GM18907 (cell line): Measurements from ENCODE around the gene CNBD2.
"Not testable (repeated sequence)": the region's sequence is repeated elsewhere in the genome, so short reads cannot be mapped to it uniquely, and the experiment has no call there.

Experiments
- ATAC-seq: cut with Tn5 transposase; IDR thresholded peaks from one replicate; pipeline ENCODE4 v1.9.1; 2021; ENCODE audit warnings: mild to moderate bottlenecking, moderate library complexity; ENCODE audit not compliant: unreplicated experiment

Gene CNBD2

DNA sequence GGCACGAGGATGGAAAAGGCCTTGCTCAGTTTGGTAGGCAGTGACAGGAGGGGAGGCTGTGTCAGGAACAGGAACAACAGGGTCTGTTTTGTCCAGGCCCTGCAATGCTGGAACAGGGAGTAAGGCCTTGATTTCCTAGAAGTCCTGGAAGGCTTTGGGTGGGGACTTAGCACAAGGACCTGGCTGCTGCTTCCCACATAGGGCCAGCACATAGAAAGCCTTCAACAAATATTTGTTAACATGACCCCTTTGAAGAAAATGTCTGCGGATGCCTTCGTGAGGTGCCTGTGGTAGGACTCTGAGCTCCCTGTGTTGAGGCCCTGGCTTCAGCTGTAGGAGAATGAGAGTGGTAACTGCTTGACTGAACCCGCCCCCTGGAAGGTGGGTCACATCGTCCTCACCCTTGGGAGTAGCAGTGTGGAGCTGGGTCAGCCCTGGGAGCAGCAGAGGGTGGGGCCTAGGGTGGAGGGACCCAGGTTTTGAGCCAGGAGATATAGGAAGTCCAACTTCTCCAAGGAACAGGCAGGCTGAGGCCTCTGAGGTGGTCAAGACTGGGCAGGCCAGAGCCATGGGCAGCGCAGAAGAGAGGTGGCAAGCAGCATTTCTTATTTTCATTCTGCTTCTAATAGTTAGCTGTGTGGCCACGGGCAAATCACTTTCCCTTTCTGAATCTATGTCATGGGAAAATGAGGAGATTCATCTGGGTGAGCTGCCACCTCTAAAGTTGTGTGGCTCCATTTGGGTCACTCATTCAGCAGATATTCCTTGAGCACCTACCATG is 50.0 kb downstream of the CNBD2 start:
- no peak for ATAC-seq

DNA sequence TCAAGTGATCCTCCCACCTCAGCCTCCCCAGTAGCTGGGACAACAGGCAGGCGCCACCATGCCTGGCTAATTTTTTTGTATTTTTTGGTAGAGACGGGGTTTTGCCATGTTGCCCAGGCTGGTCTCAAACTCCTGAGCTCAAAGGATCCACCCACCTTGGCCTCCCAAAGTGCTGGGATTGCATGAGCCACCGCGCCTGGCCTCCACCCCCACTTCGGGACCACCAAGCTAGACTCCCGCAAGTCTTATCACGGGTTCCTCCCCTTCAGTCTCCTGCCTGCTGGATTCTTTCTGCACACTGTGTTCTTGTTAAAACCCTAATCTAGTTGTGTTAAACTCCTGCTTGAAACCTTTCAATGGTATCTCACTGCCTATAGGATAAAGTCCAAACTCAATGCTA is 57.7 kb downstream of the CNBD2 start:
- ATAC-seq: not testable (repeated sequence)

DNA sequence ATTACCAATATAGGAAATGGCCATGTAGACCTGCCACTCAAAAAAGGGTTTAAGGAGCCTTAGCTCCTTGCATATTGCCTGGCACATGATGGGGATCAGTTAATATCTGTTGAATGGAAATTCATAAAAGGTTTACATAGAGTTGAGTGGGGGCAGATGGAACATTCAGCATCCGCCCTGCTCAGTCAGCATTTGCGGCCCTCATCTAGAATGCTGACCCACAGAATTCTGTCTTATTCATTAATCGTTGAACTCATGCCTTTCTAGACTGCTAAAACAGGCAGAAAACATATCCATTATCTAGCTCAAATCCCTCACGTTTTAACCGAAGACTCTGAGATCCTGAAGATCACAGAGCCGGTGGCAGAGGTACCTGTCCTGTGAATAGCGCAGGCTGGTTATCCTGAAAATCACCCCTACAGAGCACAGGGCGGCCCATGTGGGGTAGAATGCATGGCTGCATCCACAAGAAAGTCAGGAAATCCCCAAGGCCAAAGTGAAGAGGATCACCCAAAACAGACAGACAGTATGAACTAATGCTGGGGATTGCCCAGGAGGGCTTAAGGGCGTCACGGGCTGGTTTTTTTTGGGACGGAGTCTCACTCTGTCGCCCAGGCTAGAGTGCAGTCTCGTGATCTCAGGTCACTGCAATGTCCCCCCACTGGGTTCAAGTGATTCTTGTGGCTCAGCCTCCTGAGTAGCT is 59.9 kb downstream of the CNBD2 start:
- ATAC-seq: no peak

DNA sequence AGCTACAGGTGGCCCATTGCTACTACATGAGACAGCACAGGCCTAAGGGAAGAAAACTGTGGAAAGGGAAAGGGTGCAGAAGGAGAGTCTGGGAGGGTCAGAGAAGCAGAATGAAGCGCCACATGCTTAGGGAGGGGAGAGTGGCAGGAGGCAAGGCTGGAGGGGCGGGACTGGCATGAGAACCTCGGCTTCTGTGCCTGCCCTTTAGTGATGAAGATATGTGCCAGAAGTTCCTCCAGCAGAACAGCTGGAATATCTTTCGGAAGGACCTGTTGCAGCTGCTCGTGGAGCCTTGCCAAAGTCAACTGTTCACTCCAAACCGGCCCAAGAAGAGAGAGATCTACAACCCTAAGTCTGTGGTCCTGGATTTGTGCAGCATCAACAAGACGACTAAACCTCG is 61.8 kb downstream of the CNBD2 start:
- no peak for ATAC-seq

DNA sequence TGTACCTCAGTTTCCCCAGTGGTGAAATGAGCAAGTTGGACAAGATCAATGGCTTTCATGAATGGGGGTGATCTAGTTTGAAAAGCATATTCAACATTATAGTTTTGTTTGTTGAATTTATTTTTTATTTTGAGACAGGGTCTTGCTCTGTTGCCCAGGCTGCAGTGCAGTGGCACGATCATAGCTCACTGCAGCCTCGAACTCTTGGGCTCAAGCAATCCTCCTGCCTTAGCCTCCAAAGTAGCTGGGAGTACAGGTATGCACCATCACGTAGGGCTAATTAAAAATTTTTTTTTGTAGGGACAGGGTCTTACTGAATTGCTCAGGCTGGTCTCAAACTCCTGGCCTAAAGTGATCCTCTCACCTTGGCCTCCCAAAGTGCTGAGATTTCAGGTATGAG is 63.4 kb downstream of the CNBD2 start:
- ATAC-seq: no peak

DNA sequence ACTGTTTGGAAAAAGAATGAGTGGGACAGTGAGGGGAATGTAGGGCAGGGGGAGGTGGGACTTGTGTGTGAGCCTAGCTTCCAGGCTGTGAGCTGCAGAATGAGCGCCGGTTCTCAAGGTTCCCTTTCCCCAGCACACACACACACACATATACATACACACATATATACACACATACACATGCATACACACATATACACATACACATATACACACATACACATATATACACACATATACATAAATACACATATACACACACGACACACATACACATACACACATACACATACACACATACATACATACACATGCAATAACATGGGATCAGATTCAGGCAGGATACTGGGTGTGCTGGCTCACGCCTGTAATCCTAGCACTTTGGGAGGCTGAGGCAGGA is 66.5 kb downstream of the CNBD2 start:
- no peak for ATAC-seq

DNA sequence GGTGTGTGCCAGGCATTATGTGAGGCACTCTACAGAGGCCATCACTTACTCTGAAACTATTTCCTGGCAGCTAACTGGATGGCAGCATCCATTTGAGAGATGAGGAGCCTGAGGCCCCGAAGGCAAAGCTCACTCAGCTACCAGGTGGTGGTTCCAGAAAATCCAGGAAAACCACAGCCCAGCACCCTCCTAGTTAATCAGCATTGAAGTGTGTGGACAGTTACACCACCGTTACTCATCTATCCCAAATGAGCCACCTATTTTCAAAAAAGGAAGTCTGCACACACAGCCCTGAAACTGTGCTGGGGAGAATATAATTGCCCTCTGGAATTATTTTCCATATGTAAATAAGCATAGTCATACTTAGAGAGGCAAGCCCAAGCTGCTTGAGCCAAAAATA is 67.4 kb downstream of the CNBD2 start:
- ATAC-seq: no peak

DNA sequence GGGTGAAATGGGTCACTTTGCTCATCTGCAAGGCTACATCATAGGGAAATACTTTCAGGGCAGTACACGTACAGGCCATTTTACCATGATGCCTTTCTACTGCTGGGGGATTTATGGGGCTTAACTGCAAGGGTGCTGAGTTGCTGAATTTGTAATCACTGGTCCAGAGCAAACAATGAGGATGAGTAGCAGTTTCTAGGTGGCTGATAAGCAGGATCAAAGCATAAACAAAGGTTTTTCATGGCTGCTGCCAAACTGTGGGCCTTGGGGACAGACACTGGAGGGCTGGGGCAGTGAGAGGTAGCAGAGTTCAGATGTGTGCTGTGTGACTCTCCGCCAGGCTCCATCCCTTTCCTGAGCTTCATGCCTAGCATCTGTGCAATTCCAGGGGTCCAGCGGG is 68.3 kb downstream of the CNBD2 start:
- no peak for ATAC-seq

DNA sequence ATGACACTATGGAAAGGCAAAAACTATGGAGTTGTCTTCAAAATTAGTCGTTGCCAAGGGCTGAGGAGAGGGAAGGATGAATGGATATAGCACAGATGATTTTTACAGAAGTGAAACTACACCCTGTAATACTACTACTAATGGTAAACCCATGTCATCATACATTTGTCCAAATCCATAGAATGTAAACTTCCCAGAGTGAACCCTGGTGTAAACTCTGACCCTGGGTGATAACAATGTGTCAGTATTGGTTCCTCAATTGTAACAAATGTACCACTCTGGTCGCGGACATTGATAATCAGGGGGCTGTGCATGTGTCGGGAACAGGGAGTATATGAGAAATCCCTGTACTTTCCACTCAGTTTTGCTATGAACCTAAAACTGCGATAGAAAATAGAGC is 72.2 kb downstream of the CNBD2 start:
- no peak for ATAC-seq

DNA sequence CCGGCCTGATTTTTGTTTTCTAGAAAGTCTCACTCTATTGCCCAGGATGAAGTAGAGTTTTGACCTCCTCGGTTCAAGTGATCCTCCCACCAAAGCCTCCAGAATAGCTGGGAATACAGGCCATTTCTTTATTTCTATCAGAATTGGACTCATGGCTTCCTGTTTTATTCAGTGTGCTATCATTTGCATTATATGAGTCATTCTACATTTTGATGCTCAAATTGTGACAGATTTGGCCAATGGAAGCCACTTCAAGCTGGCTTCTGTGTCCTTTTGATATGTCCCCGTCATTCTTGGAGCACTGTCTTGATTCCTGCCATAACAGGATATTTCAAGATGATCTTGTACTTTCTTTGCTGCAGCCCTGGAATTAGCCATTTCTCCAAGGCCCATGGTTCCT is 75.1 kb downstream of the CNBD2 start:
- ATAC-seq: no peak

DNA sequence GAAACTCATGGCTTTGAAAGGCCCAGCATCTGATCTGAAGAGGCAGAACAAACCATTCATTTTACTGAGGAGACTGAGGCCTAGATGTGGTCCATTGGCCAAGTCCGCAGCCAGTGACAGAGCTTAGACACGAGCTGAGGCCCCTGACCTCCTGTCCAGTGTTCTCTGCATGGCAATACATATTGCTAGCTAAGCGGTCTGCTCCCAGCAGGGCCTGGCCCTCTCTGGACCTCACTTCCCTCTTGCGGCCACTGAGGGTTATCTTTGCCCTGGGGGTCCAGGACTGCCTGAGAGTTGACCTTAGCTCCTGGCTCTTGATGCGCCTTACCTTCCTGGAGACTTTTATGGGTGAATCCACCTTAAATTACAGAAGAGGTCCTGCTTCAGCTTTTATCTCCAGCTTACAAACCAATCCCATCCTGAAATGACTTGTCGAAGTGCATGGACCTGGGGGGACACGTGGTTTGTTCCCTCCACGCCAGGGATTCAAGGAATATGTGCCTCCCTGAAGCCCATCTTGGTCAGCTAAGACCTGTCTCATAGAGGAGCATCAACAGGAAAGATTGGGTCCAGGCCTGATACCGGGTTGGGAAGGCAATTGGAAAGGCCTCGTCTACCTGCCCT is 75.6 kb downstream of the CNBD2 start:
- no peak for ATAC-seq

DNA sequence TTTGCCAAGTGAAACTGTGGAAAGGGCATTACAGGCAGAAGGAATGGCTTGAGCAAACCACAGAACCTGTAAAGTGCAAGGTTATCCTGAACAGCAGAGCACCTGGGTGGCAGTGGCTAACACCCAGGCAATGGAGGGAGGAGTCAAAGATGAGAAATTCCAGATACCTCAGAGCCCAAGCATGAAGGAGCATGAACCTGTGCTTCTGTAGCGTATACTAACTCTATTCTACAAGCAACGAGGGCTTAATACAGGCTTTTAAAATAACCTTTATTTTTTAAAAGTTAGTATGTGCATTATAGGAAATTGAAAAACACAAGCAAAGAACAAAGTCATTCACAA is 77.0 kb downstream of the CNBD2 start:
- ATAC-seq: no peak

DNA sequence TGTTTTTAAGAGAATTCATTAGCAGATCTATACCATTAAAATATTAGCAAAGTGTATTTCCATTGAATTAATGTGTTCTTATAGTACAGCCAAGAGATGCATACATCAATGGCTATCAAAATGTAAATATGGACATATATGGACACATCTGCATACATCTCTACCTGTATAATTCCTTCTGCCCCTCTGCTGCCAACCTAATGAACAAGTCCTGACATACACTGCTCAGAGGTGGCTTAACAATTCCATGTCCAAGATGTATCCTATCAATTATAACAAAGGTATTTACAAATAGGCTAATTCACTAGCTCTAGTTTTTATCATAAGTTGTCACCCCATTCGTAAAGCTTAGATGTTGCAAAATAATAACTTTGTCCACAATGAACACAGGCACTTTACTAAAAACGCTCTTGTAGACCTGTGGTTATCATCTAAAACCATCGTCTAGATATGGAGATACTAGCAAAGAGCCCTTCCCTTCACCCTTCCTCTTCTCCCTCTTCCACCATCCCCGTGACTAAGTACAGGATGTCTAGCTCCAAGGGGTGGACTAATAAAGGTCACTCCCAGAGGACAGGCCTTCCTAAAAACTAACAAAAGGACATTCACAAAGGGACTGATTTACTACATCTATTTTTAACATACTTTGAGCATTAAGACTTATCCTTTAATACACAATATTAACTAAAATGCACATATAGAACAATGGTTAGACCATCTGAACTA is 77.8 kb downstream of the CNBD2 start:
- not testable (repeated sequence) for ATAC-seq

DNA sequence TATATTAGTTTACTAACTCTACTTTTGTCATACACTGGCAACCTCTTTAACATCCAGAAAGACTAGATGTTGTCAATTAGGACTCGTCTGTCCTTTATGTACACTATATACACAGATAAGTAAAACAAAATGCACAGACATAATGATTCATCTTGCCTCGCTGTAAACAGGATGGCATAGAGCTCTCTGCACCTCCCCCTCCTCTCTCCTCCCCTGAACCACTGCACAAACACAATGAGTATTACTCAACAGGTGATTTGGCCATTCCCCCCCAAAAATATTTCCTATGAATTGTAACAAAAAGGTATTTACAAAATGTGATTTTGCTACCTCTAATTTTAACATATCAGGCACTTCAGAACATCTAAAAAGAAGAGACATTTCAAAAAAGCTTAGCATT is 81.0 kb downstream of the CNBD2 start:
- ATAC-seq: not testable (repeated sequence)

DNA sequence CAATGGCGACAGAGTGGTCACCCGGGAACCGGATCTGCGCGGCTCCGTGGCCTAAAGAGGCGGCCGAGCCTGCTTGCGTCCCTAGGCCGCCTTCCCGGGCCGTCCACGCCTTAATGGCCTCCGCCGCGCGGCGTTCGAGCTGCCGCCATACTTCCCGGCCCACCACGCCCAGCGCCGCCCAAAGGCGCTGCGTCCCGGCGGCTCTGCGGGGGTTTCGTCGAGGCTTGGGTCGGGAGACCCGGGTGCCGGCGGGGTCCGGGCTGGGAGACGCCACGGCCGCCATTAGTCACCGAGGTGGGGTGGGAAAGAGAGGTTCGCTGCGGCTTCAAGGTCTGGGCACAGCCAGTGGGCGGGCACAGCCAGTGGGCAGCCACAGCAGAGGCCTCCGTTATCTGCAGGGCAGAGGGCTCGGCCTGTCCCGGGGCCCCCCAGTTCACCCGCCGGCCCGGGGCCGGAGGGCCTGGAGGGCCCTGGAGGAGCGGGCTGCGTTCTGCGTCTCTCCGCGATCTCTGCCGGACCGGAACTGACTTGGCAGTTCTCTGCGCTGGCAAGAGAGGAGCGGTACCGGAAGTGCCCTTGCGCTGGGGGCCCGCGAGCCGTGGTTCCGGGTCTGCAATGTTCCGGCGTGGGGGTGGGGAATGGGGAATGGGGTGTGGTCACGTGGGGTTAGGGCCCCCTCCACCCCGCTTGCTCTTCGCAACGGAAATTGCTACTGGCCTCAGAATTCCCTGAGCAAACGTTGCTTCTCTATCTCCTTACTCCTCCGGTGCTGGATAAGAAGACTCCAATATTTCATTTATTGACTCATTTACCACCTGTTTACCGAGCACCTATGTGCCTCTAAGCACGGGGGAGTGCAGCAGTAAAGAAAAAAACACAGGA is 82.3 kb downstream of the CNBD2 start:
- ATAC-seq: peak; percentile 96

DNA sequence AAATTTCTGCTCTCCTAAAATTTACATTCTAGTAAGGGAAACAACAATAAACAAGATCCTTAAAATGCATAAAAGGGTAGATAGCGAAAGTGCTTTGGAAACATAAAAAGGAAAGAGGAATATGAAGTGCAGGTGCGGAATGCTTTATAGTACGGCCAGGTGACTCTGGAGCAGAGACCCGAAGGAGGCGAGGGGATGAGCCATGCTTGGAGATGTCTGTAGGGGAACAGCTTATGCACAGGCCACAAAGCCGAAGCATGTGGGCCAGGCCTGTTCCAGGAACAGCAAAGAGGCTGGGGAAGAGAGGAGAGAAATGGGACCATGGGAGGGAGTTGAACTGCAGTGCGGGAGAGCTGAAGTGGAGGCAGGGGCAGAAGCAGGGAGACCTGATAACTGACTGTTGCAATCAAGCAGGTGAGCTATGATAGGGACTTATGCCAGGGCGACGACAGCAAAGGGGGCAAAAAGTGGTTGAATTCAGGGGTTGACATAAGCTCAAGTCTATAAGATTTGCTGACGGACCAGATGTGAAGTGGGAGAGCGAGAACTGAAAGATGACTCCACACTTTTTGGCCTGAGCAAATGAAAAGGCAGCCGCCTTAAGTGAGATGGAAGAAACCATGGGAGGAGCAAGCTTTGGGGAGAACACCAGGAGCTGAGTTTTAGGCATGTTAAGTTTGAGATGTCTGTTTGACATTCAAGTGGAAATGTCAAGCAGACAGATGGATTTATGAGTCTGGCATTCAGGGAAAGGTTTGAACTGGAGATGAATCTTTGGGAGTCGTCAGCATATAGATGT is 83.1 kb downstream of the CNBD2 start:
- no peak for ATAC-seq

DNA sequence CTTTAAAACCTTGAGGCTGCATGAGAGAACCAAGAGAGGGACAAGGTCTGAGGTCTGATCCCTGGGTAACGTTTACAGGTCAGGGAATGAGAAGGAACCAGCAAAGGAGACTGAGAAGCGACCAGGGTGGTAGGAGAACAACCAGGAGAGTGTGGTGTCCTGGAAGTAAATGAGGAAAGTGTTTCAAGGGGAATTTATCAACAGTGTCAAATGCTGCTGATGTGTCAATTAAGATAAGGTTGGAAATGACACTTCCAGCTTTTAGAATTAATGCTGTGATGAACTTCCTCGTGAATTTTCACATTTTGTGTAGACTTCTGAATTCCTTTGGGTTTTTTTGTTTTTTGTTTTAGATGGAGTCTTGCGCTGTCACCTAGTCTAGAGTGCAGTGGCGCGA is 83.7 kb downstream of the CNBD2 start:
- no peak for ATAC-seq

DNA sequence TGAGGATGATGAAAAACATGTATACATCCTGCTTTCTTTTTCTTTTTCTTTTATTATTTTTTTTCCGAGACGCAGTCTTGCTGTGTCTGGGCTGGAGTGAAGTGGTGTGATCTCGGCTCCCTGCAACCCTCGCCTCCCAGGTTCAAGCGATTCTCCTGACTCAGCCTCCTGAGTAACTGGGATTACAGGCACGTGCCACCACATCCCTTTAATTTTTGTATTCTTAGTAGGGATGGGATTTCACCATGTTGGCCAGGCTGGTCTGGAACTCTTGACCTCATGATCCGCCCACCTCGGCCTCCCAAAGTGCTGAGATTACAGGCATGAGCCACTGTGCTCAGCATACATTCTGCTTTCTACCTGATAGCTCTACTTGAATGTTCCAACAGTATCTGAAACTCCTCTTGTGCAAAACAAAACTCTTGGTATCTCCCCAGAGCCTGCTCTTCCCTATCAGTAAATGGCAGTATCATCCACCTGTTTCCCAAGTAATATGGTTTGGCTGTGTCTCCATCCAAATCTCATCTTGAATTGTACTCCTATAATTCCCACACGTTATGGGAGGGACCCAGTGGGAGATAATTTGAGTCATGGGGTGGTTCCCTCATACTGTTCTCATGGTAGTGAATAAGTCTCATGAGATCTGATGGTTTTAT is 85.6 kb downstream of the CNBD2 start:
- ATAC-seq: not testable (repeated sequence)

DNA sequence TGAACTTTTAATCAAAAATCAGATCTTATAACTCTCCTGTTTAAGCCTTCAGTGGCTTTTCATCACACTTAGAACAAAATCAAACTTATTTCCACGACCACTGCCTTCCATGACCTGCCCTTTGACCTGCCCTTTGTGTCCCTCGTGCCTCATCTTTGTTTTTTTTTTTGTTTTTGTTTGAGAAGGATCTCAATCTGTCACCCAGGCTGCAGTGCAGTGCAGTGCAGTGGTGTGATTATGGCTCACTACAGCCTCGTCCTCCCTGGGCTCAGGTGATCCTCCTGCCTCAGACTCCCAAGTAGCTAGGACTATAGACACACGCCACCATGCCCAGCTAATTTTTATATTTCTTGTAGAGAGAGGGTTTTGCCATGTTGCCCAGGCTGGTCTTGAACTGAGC is 86.8 kb downstream of the CNBD2 start:
- no peak for ATAC-seq
